ENCODE measurements around the gene CD9.

DNA sequence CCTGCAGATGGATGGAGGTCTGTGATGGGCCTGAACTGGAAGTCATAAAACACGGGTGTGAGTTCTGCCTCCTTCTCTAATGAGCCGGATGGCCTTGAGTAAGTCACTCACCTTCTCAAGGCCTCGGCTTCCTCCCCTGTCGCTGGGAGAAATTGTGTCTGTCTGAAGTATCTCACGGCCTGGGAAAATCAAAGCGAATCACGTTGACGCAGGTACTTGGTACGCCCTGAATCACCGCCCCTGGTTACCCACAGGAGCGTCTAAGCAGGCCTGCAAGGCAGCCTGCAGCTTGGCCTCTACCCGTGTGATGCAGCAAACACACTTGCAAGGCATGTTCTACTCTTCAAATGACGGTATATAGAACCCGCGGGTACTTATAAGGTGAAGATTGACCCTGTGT, 28.1 kb upstream of the CD9 start:
- TF ChIP-seq, protein P1, sequence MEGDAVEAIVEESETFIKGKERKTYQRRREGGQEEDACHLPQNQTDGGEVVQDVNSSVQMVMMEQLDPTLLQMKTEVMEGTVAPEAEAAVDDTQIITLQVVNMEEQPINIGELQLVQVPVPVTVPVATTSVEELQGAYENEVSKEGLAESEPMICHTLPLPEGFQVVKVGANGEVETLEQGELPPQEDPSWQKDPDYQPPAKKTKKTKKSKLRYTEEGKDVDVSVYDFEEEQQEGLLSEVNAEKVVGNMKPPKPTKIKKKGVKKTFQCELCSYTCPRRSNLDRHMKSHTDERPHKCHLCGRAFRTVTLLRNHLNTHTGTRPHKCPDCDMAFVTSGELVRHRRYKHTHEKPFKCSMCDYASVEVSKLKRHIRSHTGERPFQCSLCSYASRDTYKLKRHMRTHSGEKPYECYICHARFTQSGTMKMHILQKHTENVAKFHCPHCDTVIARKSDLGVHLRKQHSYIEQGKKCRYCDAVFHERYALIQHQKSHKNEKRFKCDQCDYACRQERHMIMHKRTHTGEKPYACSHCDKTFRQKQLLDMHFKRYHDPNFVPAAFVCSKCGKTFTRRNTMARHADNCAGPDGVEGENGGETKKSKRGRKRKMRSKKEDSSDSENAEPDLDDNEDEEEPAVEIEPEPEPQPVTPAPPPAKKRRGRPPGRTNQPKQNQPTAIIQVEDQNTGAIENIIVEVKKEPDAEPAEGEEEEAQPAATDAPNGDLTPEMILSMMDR (conservative IDR thresholded peaks at IDR 0.05), result no peak
- no peak for TF ChIP-seq ZFX (IDR thresholded peaks at IDR 0.05)
